HepG2 (cell line): ENCODE data around the gene POP7. TPM values are rescaled to one million over a fixed set of nuclear protein-coding genes. Genes with fewer than 3 reads are reported as not detected.
A peak's percentile ranks its signal among the peaks of the same experiment; 100 is the strongest.

Experiments
- ATAC-seq: fragments of 200-7000 bp; cut with Tn5 transposase; 3 replicates; pipeline ENCODE4 v1.9.1; 2020; ENCODE audit warnings: mild to moderate bottlenecking, moderate library complexity
- BruUV-seq: library from RNA; stranded (reverse); fragments of 400-500 nt; replicated peaks from 2 replicates; lab custom pipeline; 2021; lab: Mats Ljungman, UMichigan
- CTCF ChIA-PET: fragments of 300-600 bp; formaldehyde crosslinking; extraction: SDS; loops from one replicate; lab custom pipeline; 2021; ENCODE audit warnings: low total read pairs, inconsistent platforms, low intra/inter-chr PET ratio; lab: Yijun Ruan, JAX
- POLR2A ChIA-PET: fragments of 350-600 bp; sonication (Branson Sonifier 250); formaldehyde crosslinking; loops from one replicate; lab custom pipeline; 2020; ENCODE audit warnings: antibody characterized with exemption, inconsistent platforms; lab: Yijun Ruan, JAX
- DNase-seq: peaks from one replicate; pipeline ENCODE4 v3.0.0-alpha.2; 2015; ENCODE audit warnings: low spot score
- FAIRE-seq: peaks from 3 replicates; lab custom pipeline; 2011; peaks lifted over from hg19 to GRCh38; lab: Jason Lieb, UNC
- H2AFZ ChIP-seq: one replicate; pipeline ENCODE4 v1.6.1; 2011; ENCODE audit warnings: low read length, inconsistent platforms
- H3K27ac ChIP-seq: fragments of 300-600 bp; 3 replicates; pipeline ENCODE4 v1.8.0; 2011; ENCODE audit warnings: mixed run types, mild to moderate bottlenecking, mixed read lengths, low read length, inconsistent platforms; ENCODE audit not compliant: insufficient read depth; ENCODE audit errors: extremely low read length
- H3K27me3 ChIP-seq, 2 experiments: fragments of 200-600 bp in 1 of 2; 2 replicates in 1 of 2; 3 replicates in 1 of 2; pipeline versions ENCODE4 v1.6.0 to v1.8.0; 2011; ENCODE audit warnings: low read length in 2 of 2, mild to moderate bottlenecking in 2 of 2, moderate library complexity in 2 of 2, inconsistent platforms in 1 of 2; ENCODE audit not compliant: insufficient read depth in 2 of 2, control insufficient read depth in 1 of 2
- H3K36me3 ChIP-seq, 2 experiments: fragments of 200-600 bp in 1 of 2; replicated peaks in 1 of 2; 2 replicates in 1 of 2; 3 replicates in 1 of 2; pipeline versions ENCODE4 v1.5.1 to v1.8.0; 2011; ENCODE audit warnings: low read length in 2 of 2, inconsistent platforms in 1 of 2; ENCODE audit not compliant: insufficient read depth in 2 of 2, control insufficient read depth in 1 of 2
- H3K4me1 ChIP-seq: 2 replicates; pipeline ENCODE4 v1.5.1; 2012; ENCODE audit warnings: low read length, inconsistent platforms; ENCODE audit not compliant: insufficient read depth
- H3K4me2 ChIP-seq: 2 replicates; pipeline ENCODE4 v1.6.0; 2011; ENCODE audit warnings: low read depth, low read length, inconsistent platforms
- H3K4me3 ChIP-seq, 3 experiments: fragments of 200-600 bp in 1 of 3; sonication (generic), shearing (Covaris generic) in 1 of 3; replicated peaks in 1 of 3; 2 replicates each; pipeline ENCODE4 v1.5.1; 2011 to 2016; ENCODE audit warnings: low read length in 3 of 3, inconsistent platforms in 2 of 3, low read depth in 2 of 3, mild to moderate bottlenecking in 2 of 3, control low read depth in 1 of 3, mixed read lengths in 1 of 3; ENCODE audit not compliant: insufficient read depth in 1 of 3
- H3K79me2 ChIP-seq: one replicate; pipeline ENCODE4 v1.6.1; 2011; ENCODE audit warnings: low read length, inconsistent platforms; ENCODE audit not compliant: insufficient read depth
- H3K9ac ChIP-seq: 2 replicates; pipeline ENCODE4 v1.6.0; 2011; ENCODE audit warnings: mild to moderate bottlenecking, low read depth, low read length, inconsistent platforms; ENCODE audit not compliant: insufficient read depth
- H3K9me3 ChIP-seq: 2 replicates; pipeline ENCODE4 v1.5.1; 2012; ENCODE audit warnings: mild to moderate bottlenecking, low read length
- H4K20me1 ChIP-seq: 2 replicates; pipeline ENCODE4 v1.6.0; 2011; ENCODE audit warnings: inconsistent platforms, mild to moderate bottlenecking, low read length, moderate library complexity; ENCODE audit not compliant: insufficient read depth
- AGO2 ChIP-seq: fragments of 200-400 bp; formaldehyde crosslinking; optimal IDR thresholded peaks from 2 replicates; pipeline ENCODE3; 2017; ENCODE audit warnings: mild to moderate bottlenecking, low read depth, low read length, moderate library complexity
- ATF6 ChIP-seq: sonication (generic); formaldehyde crosslinking; conservative IDR thresholded peaks from 2 replicates; pipeline ENCODE4 v1.4.0; 2020; ENCODE audit warnings: missing genetic modification reagents
- E2F1 ChIP-seq: sonication (generic); formaldehyde crosslinking; IDR thresholded peaks from 2 replicates; pipeline ENCODE4 v1.5.0; 2020; ENCODE audit warnings: missing genetic modification reagents
- EZH2 ChIP-seq: conservative IDR thresholded peaks from 2 replicates; pipeline ENCODE4 v1.6.1; 2012; ENCODE audit warnings: mild to moderate bottlenecking, low read depth, low read length, moderate library complexity
- MEIS2 ChIP-seq: sonication (generic); formaldehyde crosslinking; IDR thresholded peaks from 2 replicates; pipeline ENCODE4 v1.9.0; 2021; ENCODE audit warnings: mild to moderate bottlenecking, missing genetic modification reagents
- MXD1 ChIP-seq: sonication (generic); formaldehyde crosslinking; IDR thresholded peaks from 2 replicates; pipeline ENCODE4 v1.4.0; 2020; ENCODE audit warnings: mild to moderate bottlenecking, missing genetic modification reagents
- NR2C2 ChIP-seq: sonication (generic); formaldehyde crosslinking; IDR thresholded peaks from 2 replicates; pipeline ENCODE4 v1.4.0; 2020; ENCODE audit warnings: missing genetic modification reagents, mild to moderate bottlenecking, moderate library complexity, borderline replicate concordance
- PAWR ChIP-seq: sonication (generic); formaldehyde crosslinking; IDR thresholded peaks from 2 replicates; pipeline ENCODE4 v1.4.0; 2020; ENCODE audit warnings: missing genetic modification reagents, mild to moderate bottlenecking, borderline replicate concordance
- PHF20 ChIP-seq: sonication (generic); formaldehyde crosslinking; IDR thresholded peaks from 2 replicates; pipeline ENCODE4 v1.5.0; 2020; ENCODE audit warnings: mild to moderate bottlenecking, missing genetic modification reagents
- PHF8 ChIP-seq: sonication (generic); formaldehyde crosslinking; IDR thresholded peaks from 2 replicates; pipeline ENCODE4 v1.5.0; 2020; ENCODE audit warnings: missing genetic modification reagents
- SAP130 ChIP-seq: IDR thresholded peaks from 2 replicates; pipeline ENCODE4 v1.6.1; 2016; ENCODE audit warnings: low read depth
- UBTF ChIP-seq: sonication (generic); formaldehyde crosslinking; IDR thresholded peaks from 2 replicates; pipeline ENCODE4 v1.4.0; 2020; ENCODE audit warnings: mild to moderate bottlenecking, missing genetic modification reagents
- YEATS4 ChIP-seq: sonication (generic); formaldehyde crosslinking; IDR thresholded peaks from 2 replicates; pipeline ENCODE4 v1.4.0; 2020; ENCODE audit warnings: missing genetic modification reagents, borderline replicate concordance
- ZKSCAN1 ChIP-seq: fragments of 150-350 bp; IDR thresholded peaks from 2 replicates; pipeline ENCODE4 v1.6.1; 2014; ENCODE audit warnings: low read length
- ZNF501 ChIP-seq: sonication (generic); formaldehyde crosslinking; IDR thresholded peaks from 2 replicates; pipeline ENCODE4 v1.5.1; 2020; ENCODE audit warnings: mild to moderate bottlenecking, moderate library complexity, missing genetic modification reagents
- ZNF879 ChIP-seq: sonication (generic); formaldehyde crosslinking; IDR thresholded peaks from 2 replicates; pipeline ENCODE4 v1.8.1; 2023; ENCODE audit warnings: missing genetic modification reagents
- ZNF891 ChIP-seq: sonication (generic); formaldehyde crosslinking; IDR thresholded peaks from 2 replicates; pipeline ENCODE4 v1.5.0; 2020; ENCODE audit warnings: mild to moderate bottlenecking, missing genetic modification reagents
- WGBS: methylation state at CpG from one replicate; pipeline ENCODE4 v1.1.6; 2017; ENCODE audit warnings: low lambda C conversion rate; 5-methylcytosine and 5-hydroxymethylcytosine counted together
- in situ Hi-C: cut with HindIII; loops from 2 replicates; pipeline ENCODE4 v1.10.0; 2017; ENCODE audit warnings: low pct_unique_long_range_greater_than_20kb; ENCODE audit not compliant: extremely low pct_ligation_motif_present
- intact Hi-C: fragments of 100-400 bp; cut with micrococcal nuclease; formaldehyde crosslinking; loops from one replicate; pipeline ENCODE4 v1.10.0; 2022; ENCODE audit not compliant: unreplicated experiment
- polyA plus RNA-seq, 8 experiments: library from polyadenylated mRNA; depleted of rRNA in 3 of 8; stranded (reverse) in 7 of 8; unstranded in 1 of 8; fragments of >200 nt; fragmentation: Illumina TruSeq in 4 of 8; extraction: Trizol in 4 of 8; gene quantifications; 2 replicates each; pipeline versions ENCODE4 v1.2.1 to v1.2.3, GENCODE V29; 2011 to 2016; ENCODE audit warnings: low read depth in 4 of 8, missing spikeins in 1 of 8, mixed read lengths in 1 of 8; ENCODE audit not compliant: insufficient read depth in 1 of 8
- total RNA-seq, 5 experiments: library from RNA; depleted of rRNA; stranded (reverse); fragments of >200 nt; fragmentation: Illumina TruSeq; extraction: Trizol; gene quantifications; 2 replicates each; pipeline ENCODE4 v1.2.3, GENCODE V29; 2016; ENCODE audit warnings: low read depth in 1 of 5

POP7 gene
- total and polyA plus RNA-seq, 2 of the 13 experiments (the other 11 are each of a cell fraction or from before 2014, with no cell fraction given), result 63.9 to 91.1 TPM

GRCh38 chr7:100693312-100694097 lies 12.4 kb upstream of the POP7 start:
- CTCF ChIA-PET, result no interaction called here
- no peaks in the 10 kb centered on the region for H3K9me3 ChIP-seq
- no TSS peak for BruUV-seq
- peak overlapping the region; percentile 88 for H3K9ac ChIP-seq
- no peak for DNase-seq
- peaks cover 37% of the 10 kb centered on the region for H4K20me1 ChIP-seq
- peaks cover 34% of the 10 kb centered on the region for H3K4me1 ChIP-seq
- in situ Hi-C loops (loop anchor here (5.0 to 10.0 kb wide), 2 partner anchors 81 to 229 kb away; partner anchors contain the start of genes MOSPD3 and SPACDR), intact Hi-C loops (loop anchor here (5.0 kb wide), 1 partner anchor 81 kb away; the partner anchor contains the start of gene MOSPD3)
- no peaks in the 10 kb centered on the region for H3K27me3 ChIP-seq
- POLR2A ChIA-PET, result interaction anchor here (0.6 to 4.4 kb wide), 13 partner anchors 12 to 182 kb away, joined by 3 to 18 read pairs (median 4); partner anchors contain the start of genes EPHB4, FBXO24, GNB2 and LRCH4
- peak overlapping the region; percentile 93 to 97 (median 96) for H3K4me3 ChIP-seq
- H3K36me3 ChIP-seq, result peaks cover 5 to 18% of the 10 kb centered on the region in 2 experiments; a peak in 4 of 5 replicates
- H3K79me2 ChIP-seq, result peaks cover 48% of the 10 kb centered on the region
- H3K27ac ChIP-seq, result peak overlapping the region; percentile 66
- no peak overlapping the region for H2AFZ ChIP-seq
- 2% methylated on average over 19 of the region's 81 CpGs for WGBS
- FAIRE-seq, result no peak
- H3K4me2 ChIP-seq, result peak overlapping the region; percentile 89
- peak; percentile 19 for ATAC-seq
- TF ChIP-seq ATF6 (no peak), AGO2 (peak; percentile 61), PAWR (CRISPR knock-in tag) (no peak), ZNF879 (CRISPR knock-in tag) (no peak), PHF20 (CRISPR knock-in tag) (0 out of 2 replicates have a peak, but pooled peaks have one; percentile 36), MXD1 (CRISPR knock-in tag) (no peak; the same call in 1 of the 2 replicates), ZNF891 (CRISPR knock-in tag) (peak; percentile 58; the same call in 1 of the 2 replicates), UBTF (peak; percentile 52; the same call in 1 of the 2 replicates), ZKSCAN1 (no peak), MEIS2 (CRISPR knock-in tag) (0 out of 2 replicates have a peak, but pooled peaks have one; percentile 63), EZH2 (no peak), E2F1 (CRISPR knock-in tag) (no peak), ZNF501 (CRISPR knock-in tag) (peak; percentile 43; the same call in 1 of the 2 replicates), SAP130 (CRISPR knock-in tag) (0 out of 2 replicates have a peak, but pooled peaks have one; percentile 27), PHF8 (CRISPR knock-in tag) (peak; percentile 30; the same call in 1 of the 2 replicates), YEATS4 (CRISPR knock-in tag) (peak; percentile 17; the same call in 1 of the 2 replicates), NR2C2 (CRISPR knock-in tag) (0 out of 2 replicates have a peak, but pooled peaks have one; percentile 9)
